Stimulated activated CD4-positive, alpha-beta T cell treated with anti-CD3 and anti-CD28 coated beads, Interleukin-1b, Interleukin-23, amount 100 ng/mL, for 24 hours (primary cell): ENCODE results near the gene C3orf22.

Source experiments
- DNase-seq, 4 experiments: peaks; one replicate each; pipeline ENCODE4 v3.0.0-alpha.2; 2020; ENCODE audit warnings: low read depth in 4 of 4, low spot score in 1 of 4

C3orf22 gene

DNA sequence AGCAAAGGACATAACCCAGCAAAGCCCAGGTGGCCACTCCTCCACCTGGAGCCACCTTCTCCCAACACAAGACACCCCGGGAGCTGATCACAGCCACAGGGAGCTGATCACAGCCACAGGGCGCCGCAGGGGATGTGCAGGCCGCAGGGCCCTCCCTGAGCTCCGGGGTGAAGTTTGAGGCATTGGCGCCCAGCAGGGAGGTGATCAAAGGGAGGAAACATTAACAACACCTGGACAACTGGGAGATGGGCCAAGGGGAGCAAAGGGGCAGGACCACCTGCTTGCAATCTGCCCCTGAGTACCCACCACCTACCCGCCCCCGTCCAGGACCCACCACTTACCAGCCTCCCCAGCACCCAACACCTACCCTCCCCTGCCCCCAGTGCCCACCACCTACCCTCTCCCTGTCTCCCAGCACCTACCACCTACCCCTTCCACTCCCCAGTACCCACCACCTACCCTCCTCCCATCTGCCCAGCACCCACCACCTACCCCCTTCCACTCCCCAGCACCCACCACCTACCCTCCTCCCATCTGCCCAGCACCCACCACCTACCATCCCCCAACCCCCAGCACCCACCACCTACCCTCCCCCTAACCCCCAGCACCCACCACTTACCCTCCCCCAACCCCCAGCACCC is 43.5 kb downstream of the C3orf22 start:
- DNase-seq, result no peak

DNA sequence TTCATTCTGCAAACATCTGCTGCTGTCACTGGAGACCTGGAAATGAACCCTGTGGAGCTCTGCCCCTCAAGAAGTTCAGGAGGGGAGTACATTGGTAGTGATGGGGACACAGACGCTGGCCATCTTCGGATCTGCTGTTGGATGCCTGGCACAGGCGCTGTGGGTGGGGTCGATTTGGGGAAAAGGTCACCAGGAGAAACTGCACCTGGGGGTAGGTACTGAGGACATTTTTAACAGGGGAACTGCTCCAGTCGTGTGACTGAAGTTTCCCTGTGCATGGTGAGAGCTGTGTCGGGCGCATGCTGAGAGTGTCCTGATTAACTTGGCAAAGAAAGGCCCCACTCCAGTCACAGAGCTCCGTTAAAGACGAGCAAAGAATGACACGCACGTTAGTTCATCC is 44.6 kb downstream of the C3orf22 start:
- no peak for DNase-seq

DNA sequence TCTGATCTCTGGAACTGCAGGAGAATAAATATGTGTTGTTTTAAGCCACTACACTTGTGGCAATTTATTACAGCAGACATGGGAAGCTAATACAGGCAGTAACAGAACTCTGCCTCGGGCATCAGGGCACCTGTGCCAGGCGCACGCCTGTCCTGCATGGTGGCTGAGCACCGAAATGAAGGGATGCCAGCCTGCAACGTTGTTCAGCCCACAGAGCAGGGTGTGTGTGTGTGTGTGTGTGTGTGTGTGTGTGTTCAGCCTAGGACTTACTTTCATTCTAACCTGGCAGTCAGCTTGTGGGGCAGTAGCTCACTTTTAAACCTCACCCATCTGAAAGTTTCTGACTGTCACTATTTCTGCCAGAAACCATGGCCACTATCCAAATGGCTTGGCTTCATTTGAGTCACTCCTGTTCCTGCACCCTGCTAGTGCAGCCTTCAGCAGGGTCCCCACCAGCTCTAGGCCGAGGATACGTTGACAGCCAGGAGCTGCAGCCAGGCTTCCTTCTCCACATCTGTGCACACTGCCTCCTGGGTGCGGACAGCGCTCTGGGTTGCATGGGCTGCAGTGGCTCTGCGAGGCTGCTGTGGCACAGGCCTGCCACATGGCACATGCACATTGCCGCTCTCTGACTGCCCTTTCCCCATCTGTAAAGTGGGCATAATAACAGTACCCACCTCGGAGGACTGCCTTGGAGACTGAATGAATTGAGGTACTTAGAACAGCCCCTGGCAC is 45.6 kb downstream of the C3orf22 start:
- DNase-seq, result no peak

DNA sequence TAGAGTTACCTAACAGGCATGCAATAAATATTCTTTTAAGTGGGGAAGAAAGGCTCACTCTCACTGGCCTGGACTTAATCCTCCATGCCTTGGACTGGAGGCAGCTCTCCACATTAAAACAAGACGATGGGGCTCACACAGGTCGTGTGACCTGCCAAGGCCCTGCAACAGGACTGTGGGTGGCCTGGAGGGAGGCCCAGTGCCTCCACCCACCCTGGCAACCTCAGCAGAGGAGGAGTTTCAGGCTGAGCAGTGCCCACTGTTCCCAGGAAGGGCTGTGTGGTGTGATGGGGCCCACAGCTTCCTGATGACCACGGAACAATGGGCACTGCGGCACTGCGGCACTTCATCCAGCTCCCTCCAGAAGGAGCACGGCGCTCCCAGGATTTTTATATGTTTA is 46.7 kb downstream of the C3orf22 start:
- DNase-seq, result no peak

DNA sequence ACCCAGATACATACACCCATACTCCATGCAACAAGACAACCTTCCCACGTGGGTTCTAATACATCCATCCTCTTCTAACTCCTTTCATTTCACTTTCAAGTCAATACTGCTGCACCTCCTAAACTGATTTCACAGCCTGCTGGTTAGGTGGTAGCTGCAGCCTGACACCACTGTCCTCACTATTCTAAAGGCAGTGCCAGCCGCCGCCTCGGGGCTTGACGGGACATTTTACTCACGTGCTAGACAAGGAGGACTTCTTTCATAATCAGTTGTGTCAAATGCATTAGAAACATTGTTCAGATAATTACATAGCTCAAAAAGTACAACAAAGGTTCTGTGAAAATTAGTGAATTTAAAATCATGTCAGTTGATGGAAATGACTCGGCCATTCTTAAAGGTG is 47.4 kb downstream of the C3orf22 start:
- no peak for DNase-seq

DNA sequence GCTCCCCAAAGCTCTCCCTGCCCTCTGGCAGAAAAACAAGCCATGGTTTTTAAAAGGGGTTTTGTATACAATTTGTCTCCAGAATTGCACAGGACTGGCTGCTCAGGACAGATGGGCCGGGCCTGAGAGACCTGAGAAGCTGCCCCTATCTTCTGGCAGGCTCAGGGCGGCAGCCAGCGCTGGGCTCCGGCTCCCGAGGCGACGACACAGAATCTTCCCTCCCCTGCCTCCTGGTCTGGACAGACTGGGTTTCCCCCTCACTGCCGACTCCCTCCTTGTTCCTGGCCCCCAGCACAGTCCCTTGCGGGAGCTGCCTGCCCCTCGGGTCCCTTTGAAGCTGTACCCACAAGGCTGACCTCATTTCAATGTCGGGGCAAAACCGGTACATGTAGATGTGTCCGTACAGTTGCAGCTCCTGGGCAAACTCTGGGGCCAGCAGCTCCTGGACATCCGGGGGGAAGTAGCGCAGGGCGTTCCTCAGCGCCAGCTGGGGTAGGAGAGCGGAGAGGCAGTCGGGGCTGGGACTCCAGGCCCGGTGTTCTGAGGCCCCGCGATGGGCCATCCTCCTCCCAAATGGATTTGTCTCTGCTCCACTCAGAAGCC is 48.3 kb downstream of the C3orf22 start:
- no peak for DNase-seq

DNA sequence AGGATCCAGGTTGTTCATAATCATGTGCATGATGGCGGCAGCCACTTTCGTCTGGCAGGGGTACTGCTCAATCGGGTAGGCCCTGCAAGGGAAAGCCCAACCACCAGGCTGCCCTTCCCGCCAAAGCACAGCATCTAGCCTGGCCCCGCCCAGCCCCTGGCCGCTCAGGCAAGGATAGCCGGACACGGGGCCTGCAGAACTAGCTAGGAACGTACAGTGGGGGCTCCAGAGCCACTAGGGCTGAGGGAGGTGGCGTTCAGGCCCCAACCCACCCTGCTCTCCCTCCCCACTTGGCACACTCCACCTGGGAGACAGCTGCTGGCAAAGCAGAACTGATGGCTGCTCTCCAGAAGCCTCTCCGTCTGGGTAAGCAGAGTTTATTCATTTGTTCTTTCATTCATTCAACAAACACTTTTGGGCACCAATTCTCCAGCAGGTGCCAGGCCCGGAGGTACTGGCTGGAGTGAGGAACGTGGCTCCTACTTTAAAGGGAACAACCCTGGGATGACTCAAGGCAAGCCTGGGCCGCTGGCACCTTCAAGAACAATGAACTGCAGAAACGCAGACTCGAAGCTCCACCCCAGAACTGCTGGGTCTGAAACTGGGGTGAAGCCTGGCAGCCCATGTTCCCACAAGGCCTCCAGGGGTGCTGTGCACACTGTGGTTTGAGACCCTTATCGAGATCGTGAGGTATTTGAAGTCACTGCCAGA is 49.0 kb downstream of the C3orf22 start:
- no peak for DNase-seq

DNA sequence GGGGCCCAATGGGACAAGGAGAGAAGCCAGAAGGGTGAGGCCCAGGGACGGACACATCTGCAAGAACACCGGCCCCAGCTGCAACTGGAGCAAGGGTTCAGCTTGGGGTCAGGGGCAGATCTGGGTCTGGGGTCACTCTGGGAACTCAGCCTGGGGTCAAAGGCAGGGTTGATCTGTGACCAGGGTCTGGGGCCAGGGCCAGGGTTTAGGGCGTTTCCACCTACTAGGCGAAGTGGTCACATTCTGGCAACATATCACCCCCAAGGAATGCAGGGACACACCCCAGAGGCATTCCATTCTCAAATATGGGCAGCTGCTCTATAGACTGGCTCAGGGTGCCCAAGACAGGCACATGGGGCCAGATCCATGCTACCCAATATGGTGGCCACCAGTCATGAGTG is 50.2 kb downstream of the C3orf22 start:
- no peak for DNase-seq

DNA sequence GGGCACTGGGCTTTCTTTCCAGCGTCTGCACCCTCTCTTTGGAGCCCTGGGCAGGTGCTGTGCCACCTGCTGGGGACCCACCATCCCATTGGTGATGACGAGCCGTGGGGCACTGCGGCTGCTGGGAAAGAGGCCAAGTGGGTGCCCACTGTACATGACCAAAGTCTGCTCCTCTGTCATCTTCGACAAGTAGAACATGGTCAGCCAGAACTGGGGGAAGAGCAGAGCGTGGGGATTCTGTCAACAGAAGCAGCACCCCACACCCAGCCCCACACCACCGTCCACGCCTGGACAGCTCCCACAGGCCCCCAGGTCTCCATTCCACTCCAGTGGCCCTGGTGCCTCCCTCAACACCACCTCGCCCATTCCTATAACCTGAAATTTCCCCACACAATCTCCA is 50.8 kb downstream of the C3orf22 start:
- DNase-seq, result no peak

DNA sequence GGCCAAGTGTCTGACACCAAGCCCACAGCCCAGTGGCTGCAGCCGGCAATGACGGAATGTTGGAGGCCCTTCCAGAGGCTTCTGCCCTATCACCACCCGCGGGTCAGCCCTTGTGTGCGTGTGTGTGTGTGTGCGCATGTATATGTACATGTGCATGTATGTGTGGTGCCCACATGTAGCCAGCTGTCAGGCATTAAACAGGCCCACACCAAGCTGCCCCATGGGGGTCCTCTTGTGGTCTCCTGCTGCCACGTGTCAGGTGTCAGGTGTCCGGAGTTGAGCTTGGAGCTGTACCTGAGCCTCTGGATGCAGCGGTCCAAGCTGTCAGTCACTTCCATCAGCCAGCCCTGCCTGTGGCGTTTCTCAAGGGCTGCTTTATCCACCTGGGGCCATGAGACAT is 55.0 kb downstream of the C3orf22 start:
- no peak for DNase-seq

DNA sequence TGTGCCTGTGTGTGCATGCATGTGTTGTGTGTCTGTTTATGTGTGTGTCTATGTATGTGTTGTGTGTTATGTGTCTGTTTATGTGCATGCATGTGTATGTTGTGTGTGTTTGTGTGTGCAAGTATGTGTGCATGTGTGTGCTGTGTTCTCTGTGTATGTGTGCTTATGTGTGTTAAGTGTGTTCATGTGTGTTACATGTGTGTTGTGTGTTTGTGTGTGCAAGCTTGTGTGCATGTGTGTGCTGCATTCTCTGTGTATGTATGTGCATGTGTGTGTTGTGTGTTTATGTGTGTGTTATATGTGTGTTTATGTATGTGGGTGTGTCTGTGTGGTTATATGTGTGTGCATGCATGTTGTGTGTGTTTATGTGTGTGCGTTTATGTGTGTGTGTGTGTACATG is 56.1 kb downstream of the C3orf22 start:
- DNase-seq, result no peak

DNA sequence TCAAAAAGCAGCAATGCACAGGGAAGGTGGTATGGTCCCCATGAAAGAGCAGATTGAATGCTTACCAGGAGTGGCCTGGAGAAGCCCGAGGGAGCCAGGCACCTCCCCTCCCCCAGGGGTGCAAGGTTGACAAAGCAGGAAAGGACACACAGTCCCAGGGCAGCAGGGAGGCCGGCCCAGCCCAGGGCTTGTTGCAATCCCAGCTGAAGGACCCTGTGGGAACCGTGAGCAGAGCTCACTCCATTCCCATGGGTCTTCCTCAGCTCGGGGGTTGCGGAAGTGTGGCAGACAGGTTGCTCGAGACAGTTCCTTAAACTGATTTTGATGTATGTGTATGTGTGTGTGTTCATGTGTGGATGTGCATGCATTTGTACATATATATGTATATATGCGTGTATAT is 57.0 kb downstream of the C3orf22 start:
- no peak for DNase-seq

DNA sequence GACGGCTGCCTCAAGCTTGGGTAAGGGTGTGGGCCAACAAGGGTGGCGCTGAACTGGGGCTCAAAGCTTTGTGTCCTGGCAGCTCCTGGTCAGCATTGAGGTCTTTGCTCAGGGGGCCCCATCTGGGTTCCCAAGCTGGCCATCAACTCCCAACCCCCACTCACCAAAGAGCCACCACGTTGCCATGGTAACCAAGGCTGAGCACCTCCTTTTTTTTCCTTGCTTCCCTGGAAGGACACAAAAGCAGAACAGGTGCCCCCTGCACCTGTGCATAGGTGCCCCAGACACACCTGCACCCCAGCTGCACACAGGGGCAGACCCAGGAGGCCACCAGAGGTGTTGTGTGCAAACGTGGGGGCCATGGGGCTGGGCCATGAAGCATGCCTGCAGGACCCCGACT is 57.7 kb downstream of the C3orf22 start:
- DNase-seq, result no peak

DNA sequence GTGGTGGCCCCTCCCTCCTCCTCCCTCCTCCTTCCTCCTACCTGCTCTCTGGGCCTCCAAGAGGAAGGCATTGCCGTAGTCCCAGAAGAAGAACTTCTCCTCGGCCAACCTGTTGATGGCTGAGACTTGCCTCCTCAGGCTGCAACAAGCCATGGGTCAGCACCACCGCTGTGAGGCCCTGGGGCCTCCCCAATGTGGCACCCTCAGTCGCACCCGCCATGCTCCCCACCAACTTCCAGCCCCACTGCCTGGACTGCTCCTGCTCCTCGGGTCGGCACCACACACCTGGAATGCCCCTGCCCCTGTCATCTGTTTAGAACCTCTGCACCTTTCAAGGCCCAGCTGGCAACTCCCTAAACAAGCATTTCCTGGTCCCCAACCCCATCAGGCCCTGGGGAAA is 58.7 kb downstream of the C3orf22 start:
- DNase-seq, result no peak
